Activated CD4-positive, alpha-beta T cell treated with anti-CD3 and anti-CD28 coated beads, Interleukin-2, Interleukin-6, amounts not matched to agents 100 ng/mL and 50 ng/mL, durations not matched to agents 16 hours and 8 hours (primary cell): ENCODE results near the gene CAPN15.

Experiments used
- DNase-seq: peaks from one replicate; pipeline ENCODE4 v3.0.0-alpha.2; 2020

CAPN15 gene

DNA sequence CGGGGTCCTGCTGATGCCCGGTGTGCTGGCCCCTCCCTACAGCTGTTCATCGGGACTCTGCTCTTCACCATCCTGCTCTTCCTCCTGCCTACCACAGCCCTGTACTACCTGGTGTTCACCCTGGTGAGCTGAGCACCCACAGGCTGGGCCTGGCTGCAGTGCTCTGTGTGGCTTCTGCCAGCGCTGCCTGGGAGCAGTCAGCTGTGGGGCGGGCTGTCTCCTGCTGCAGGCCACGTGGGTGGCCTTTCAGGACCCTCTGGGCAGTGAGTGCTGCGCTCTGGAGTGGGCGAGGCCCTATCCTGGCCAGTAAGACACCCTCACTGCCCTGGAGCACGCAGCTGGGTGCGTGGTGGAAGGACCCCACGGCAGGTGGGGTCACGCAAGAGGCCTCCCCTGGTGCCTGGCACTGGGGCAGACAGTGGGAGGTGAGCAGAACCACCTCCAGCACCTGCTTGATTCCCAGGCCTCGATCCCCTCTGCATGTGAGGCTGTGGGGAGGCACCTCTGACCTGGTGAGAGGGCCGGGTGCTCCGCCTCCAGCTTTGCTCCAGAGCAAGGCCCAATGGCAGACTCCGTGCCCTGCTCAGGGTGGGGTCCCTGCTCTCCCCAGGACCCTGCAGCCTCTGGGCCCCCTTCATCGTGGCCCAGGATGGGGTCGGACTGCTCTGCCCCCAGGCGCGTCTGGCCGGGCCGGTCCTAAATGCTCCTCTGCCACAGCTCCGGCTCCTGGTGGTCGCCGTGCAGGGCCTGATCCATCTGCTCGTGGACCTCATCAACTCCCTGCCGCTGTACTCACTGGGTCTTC, 52.8 kb downstream of the CAPN15 start:
- DNase-seq, result no peak

DNA sequence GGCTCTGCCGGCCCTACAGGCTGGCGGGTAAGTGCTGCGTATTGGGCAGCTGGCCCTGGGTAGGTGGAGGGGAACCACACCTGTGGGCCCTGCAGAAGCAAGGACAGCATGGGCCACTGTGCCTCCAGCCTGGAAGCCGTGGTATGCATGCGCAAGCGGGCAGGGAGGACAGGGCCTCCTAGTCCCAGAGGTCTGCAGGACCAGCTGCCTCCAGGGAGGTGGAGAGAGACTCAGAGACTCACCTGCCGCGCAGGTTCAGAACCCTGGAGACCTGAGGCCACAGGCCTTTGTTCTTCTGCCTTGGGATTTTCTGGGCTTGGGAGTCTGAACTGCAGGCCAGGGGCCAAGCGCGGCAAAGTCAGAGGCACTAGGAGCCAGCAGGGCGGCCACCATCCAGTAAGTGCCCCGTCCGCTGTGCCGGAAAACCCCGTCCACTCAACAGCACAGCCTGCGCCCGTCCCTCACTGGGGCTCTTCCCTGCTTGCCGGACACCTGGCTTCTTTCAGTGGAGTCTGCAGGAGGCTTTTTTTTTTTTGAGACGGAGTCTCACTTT, 53.5 kb downstream of the CAPN15 start:
- no peak for DNase-seq

DNA sequence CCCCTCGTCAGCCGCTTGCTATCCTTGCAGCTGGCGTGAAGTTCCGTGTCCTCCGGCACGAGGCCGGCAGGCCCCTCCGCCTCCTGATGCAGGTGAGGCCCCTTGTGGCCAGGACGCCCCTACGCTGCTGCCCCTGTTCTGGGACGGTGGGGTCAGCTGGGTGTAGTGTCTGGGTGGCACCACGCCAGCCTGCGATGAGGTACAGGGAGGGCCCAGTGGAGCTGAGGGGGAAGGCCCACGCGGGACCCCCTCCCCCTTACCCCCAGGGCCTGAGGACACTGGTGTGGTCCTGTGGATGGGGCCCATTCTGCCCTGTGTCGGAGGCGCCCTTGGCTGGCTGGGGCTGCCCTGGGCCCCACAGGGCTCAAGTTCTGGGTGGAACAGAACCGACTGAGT, 54.7 kb downstream of the CAPN15 start:
- DNase-seq, result no peak

DNA sequence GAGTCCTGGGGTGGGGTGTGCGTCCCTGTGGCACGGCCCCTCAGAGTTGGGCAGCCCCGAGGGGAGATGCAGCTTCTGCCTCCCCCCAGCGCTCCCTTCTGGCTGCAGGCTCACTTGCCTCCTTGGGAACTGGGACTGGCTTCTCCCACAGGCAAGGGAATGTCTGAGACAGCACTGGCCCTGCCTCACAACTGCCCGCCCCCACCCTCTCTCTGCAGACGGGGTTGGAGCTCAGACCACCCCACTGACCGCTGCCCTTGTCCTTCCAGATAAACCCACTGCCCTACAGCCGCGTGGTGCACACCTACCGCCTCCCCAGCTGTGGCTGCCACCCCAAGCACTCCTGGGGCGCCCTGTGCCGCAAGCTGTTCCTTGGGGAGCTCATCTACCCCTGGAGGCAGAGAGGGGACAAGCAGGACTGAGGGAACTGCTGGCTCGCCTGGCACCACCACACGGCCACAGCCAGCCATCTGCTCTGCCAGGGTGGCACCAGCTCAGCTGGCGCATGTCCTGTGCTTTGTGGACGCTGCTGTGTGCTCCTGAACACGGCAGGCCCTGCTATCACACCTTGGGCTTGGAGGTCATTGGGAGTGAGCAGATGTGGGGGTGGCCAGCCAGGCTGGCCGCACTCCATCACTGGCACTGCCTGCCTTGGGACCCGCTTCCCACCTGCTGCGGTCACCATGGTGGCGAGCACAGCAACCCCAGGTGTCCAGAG, 55.3 kb downstream of the CAPN15 start:
- no peak for DNase-seq

DNA sequence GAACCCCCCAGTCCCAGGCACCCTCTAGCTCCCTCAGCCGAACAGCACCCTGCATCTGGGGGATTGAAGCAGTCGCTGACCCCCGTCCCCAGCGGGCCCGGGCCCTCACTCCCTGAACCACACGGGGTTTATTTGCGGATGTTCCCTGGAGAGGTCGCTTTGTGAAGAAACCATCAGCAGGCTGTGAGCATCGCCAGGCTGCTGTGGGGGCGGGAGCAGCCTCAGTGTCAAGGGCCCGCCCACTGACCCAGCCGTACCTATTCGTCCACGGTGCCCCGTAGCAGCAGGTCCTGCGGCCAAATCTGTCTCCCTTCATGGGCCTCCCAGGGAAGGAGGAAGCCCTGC, 55.9 kb downstream of the CAPN15 start:
- DNase-seq, result no peak

DNA sequence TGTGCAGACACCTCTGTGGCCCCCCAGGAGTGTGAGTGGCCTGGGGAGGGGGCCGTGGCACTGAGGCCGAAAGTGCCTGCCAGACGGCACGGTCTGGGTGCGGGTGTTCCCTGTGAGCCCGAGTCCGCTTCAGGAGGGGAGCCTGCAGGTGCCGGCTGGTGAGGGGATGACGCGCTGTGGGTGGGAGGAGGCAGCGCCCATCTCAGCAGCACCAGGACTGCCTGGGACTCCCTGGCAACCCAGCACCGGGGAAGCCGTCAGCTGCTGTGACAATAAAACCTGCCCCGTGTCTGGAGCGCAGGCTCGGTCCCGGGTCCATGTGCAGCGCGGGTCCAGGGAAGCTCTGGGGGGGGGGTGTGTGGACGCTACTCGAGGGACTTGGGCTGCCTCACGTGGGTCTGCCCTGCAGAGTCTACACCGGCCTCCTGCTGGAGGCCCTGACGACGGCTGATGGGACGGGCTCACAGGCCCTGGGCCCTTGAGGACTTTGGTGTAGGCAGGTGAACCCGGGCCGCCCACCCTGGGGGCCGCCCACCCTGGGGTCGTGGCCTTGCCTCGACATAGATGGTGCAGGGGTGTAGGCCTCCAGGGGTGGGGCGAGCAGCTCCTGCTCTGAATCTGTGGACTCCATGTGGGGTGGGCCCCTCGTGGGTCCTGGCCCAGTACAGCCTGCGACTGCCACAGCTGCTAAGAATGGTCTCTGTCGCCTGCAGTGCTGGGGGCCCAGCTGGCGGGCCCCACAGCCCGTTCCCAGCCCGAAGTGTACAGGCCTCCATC, 56.5 kb downstream of the CAPN15 start:
- DNase-seq, result no peak

DNA sequence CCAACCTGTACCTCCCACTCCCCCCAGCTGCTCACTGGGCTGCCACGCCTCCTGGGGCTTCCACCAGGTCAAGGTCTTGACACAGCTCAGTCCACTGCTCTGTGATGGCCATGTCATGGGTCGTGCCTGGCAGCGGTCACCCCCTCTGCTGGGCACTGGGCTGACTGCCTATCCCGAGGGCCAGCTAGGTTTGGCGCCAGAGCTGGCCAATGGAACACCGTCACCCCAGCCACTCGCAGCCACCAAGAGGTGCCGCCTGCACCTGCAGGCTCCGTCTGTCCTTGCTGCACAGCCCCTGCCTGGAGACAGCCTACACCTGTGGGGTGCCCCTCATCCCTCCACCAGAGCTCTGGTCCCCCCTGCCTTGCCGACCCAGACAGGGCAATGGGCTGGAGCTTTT, 57.8 kb downstream of the CAPN15 start:
- no peak for DNase-seq

DNA sequence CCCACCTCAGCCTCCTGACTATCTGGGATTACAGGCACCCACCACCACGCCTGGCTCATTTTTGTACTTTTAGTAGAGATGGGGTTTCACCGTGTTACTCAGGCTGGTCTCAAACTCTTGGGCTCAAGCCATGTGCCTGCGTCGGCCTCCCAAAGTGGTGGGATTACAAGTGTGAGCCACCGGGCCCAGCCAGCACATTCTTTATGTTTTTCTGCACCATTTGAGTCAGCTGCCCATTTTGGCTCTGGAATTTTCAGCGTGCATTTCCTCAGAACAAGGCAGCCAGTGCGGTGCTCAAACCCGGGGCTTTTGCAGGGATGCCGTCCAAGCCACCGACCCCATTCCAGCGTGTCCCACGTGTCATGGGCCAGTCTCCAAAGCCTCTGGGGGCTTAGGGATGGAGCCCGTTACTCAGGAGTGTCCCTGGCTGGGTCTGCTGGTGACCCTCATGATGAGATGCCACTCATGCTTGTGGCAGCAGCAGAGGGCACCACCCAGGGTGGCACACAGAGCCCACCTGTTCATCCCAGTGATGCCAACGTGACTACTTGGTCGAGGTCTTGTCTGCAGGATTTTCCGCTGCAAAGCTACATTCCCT, 58.6 kb downstream of the CAPN15 start:
- no peak for DNase-seq

DNA sequence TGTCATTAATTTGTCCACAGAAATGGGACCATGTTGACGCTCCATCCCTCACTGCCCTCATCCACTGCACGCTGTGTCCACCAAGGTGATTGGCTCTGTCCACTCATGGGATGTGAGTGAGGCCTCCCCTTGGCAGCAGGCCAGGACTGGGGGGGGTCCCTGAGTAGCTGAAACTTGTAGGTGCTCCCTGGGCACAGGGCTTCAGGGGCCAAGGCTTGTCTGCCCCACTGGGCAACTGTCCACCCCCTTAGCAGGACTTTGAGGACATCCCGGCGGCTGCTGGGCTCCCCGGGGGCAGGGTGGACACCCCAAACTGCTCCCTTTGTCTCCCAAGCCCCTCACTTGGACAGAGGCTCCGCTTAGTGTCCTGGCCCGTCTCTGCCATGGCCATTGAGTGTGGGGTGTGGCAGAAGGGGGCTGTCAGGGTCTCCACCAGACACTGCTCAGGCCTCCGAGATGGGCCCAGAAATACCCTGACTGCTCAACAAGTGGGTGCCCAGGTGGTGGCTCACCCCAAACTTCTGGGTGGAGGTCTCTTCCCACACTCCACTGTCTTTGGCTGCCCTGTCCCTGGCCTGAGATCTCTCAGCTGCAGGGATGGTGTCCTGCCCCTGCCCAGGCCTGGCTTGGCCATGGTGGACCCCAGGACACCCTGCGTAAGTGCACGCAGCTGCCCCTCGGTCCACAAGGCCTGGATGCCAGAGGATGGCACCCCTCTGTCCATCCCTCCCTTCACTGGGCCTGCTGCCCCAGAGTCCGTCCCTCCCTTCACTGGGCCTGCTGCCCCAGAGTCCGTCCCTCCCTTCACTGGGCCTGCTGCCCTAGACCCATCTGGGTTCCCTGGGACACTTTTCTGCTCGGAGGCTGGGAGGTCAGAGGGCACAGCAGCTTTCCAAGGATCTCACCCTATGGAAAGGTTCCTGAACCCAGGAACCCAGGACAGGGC, 59.4 kb downstream of the CAPN15 start:
- no peak for DNase-seq

DNA sequence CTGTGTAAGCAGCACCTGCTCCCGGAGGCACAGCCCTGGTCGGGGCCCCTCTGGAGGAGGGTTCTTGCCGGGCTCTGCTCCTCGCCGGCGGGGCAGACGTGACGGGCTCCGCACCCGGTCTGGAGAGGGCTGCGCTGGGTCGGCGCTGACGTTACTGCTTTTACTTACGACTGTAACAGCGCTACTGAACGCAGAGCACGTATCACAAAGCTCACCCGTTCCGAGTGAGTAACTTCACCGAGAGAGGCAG, 61.1 kb downstream of the CAPN15 start:
- peak; percentile 66 for DNase-seq

DNA sequence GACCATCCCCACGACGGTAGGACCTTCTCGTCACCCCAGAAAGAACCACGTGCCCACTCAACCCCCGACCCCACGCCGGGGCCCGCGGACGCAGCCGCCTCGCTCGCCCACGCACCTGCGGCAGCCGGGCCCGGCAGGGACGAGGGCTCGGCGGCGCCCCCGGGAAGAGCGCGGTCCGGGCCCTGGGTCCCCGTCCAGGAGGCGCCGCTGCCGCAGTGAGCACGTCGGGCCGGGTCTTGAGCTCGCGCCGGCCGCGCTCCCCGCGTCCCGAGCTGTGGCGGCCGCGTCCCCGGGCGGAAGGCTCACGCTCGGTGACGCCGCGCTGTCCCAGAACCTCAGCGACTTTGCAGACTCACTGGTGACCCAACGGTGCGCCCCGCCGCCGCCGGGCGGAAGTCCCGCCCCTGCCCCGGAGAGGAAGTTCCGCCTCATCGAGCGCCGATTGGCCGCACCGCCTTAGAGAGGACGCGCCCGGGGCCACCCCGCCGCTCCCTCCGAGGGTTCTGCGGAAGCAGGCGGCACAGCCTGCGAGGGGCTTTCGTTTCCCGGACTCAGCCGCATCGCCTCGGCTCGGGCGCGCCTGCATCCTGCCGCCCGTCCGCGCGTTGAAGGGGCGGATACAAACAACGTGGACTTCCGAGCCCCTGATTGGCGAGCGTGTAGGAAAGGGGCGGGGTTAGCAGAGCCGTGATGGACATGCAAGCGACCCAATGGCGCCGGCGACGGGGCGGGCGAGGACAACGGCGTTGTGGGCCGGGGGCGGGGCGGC, 61.6 kb downstream of the CAPN15 start:
- DNase-seq, result peak; percentile 98

DNA sequence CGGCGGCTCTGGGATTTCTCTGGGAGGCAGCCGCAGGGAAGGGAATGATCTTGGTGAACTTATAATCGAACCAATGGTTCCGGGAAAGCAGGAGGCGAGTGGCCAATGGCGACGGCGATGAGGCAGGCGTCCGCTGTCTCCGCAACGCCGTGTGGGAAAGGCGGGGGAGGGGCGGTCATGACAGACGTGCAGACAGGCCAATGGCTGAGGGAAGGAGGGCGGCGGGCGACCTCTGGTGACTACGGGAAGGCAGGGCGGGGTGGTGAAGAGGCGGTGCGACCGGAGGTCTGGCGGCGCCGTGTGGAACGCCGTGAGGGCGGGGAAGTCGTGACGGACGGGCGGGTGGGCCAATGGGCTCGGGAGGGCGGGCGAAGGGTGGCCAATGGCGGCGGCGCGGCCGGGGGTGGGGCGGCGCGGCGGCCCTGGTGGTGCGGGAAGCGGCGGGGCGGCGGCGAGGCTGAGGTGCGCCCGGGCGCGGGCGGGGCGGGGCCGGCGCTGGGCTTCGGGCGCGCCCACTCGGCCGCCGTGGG, 62.2 kb downstream of the CAPN15 start, which contains the start of gene RAB40C:
RAB40C (plus strand) TSS at position 409 of the 530 bp plus-strand sequence. CDS start 226 bp downstream, outside the sequence.
- peak; percentile 99 for DNase-seq

DNA sequence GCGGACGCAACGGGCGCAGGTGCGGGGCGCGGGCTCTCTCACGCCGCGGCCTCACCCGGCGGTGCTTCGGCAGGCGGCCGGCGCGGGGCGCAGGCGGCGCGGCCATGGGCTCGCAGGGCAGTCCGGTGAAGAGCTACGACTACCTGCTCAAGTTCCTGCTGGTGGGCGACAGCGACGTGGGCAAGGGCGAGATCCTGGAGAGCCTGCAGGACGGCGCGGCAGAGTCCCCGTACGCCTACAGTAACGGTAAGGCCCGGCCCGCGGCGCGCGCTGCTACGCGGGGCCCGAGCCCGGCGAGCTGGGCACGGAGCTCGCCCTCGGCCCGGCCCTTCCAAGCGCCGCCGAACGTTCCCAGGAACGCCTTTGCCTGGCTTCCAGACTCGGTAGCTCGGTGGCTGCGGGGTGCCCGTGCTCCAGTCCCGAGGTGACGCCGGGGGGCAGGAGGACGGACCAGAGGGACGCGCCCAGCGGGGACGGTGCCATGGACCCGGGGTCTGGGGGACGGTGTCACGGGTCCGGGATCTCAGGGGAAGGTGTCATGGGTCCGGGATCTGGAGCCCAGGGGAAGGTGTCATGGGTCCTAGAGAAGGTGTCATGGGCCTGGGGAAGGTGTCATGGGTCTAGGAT, 62.8 kb downstream of the CAPN15 start:
- no peak for DNase-seq

DNA sequence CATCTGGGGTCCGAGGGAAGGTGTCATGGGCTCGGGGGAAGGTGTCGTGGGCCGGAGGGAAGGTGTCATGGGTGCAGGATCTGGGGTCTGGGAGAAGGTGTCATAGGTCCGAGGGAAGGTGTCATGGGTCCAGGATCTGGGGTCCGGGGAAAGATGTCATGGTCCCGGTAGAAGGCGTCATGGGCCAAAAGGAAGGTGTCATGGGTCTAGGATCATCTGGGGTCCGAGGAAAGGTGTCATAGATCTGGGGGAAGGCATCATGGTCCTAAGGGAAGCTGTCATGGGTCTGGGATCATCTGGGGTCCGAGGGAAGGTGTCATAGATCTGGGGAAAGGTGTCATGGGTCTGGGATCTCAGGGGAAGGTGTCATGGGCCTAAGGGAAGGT, 63.3 kb downstream of the CAPN15 start:
- DNase-seq, result no peak

DNA sequence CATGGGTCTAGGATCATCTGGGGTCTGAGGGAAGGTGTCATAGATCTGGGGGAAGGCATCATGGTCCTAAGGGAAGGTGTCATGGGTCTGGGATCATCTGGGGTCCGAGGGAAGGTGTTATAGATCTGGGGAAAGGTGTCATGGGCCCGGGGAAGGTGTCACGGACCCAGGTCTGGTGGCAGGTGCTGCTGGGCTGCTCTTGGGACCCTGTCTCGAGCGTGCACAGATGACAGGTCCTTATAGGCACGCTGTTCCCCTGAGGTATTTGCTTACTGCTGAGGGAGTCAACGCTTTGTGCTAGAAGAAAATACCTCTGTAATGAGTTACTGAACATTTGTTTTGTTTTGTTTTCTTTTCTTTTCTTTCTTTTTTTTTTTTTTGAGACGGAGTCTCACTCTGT, 63.7 kb downstream of the CAPN15 start:
- no peak for DNase-seq

DNA sequence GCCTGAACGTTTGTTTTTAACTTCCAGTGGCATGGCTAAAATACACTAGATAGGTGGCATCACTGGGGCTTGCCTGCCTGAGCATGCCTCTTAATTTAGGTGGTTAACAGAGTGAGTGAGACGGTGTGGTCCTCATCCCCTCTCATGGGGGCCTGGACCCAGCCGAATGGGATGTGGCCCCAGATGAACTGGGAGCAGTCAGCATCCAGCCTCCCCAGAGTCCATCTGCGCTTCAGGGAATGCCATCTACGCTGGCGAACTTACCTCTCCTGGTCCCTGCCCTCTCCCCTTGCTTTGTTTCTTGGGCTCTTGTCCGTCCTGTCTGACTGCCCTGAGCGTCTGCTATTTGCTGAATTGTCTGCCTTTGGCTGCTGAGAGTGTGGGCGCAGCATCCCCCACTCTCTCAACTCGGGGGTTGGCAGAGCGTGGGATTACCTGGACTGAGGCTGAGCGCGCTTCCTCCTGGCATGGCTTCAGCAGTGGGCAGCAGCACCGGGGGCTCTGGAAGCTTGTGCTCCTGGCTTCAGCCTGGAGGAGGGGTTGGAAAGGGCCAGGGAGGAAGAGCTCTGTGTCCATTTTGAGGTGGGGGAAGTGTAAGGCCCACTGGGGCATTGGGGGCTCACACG, 64.5 kb downstream of the CAPN15 start:
- DNase-seq, result no peak

DNA sequence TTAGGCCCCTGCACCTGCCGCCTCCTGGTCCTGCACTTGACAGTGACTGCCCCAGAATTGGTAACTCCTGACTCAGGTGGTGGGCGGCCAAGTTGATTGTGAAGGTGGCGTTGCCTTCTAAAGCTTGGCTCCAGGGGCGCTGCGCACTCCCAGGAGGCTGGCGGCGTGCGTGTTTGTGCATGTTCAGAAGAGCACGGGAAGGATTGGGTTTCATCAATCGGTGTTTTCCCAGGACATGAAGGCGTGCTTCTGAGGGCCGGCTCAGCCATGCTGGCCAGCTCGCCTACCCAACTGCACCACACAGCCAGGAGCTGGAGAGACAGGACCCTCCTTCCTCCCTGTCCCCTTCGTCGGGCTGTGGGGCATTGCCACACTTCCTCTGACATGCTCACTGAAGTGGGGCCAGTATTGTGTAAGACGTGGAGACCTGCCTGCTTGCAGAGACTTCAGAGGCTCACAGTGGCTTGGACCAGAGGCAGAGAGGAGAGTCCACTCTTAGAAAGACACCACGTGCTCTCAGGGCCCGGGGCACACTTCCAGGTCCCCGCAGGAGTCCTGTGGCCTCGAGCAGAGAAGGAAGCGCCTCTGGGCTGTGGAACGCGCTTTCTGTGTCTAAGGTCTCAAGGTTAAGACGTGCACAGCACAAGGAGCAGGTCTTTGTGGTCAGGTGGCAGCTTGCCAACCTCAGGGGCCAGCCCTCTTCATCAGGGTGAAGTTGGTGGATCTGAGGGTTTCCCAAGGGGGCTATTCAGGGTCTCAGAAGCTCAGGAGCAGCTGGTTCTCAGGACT, 65.2 kb downstream of the CAPN15 start:
- no peak for DNase-seq

DNA sequence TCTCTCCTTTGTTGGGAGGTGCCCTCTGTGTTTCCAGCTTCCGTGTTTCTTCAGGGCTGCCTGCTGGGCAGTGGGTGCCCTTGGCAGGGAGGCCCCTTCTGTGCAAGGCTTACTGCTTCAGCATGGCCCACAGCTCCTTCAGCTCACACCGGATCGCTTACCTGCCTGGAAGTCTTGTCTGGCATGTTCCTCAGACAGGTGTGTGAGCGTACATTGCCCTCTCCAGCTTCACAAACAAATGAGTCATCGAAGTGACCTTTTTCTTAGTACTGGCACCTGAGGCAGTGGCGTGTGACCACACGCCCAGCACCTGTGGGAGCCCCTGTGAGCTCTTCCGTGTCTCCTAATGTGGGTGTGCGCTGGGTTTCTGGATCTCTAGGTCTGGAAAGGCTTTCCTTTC, 65.9 kb downstream of the CAPN15 start:
- no peak for DNase-seq

DNA sequence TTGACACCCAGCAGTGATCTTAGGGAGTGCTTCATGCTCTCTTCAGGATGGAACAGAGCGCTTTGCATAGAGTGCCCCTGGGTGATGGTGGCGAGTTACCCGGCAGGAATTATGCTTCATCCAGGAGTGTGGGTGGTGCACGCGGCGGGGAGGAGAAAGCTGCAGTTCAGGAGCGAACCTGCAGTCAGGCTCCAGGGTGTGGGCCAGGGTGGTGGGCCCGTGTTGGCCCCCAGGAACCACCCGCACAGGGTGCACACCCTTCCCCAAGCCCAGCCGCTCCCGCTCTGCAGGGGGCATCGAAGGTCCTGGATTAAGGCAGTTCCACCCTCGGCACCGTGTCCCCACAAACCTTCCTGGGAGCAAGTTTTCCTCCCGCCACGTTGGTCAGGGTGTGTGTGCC, 66.3 kb downstream of the CAPN15 start:
- no peak for DNase-seq
